NCI-H446 (cell line): Measurements from ENCODE around the gene VARS2.

Source experiments
- DNase-seq, 2 experiments: peaks; one replicate each; lab custom pipeline; 2025; lab: John Stamatoyannopoulos, UW

VARS2 gene

DNA sequence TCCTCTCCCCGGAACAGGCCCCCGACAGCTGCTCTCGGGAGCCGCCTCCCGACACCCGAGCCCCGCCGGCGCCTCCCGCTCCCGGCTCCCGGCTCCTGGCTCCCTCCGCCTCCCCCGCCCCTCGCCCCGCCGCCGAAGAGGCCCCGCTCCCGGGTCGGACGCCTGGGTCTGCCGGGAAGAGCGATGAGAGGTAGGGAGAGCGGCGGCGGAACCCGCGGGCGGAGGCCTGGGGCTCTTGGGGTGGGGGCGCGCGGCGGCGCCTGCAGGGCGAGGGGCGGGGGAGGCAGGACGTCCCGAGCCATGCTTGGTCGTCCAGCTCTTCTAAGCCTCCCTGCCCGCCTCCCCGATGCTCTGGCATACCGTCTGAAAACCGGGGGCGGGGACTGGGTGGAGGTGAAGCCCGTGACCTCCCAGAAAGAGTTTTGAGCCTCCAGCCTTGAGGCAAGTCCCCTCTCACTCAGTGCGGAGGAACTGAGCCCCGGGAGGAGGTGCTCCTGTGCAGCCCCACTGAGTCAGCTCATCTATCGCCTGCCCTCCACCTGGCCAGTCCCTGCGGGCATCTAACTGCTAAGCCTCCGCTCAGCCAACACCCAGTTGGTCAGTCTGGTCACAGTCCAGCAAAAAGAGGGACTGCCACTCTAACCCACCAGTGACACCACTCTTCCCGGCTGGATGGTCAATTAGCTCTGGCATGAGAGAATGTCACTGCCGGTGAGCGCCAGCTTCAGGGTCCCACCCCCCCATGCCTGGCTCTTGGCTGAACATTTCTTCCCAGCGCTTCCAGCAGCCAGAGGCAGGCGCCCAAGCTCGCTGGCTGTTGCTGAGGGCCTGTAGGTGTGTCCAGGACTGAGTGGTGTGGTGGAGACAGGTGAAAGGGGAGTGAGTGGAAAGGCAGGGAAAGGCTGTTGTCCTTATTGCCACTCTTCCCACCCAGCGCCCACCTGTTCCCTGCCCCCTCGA lies 29.2 kb upstream of the VARS2 start:
- DNase-seq: peak in 1 of 2 experiments; percentile 33

- DNase-seq: peak in 1 of 2 experiments; percentile 33
These were observed 28.5 kb upstream of the VARS2 start for GRCh38 chr6:30885481-30885998.

- peak in 1 of 2 experiments; percentile 50 for DNase-seq
These were observed 27.8 kb upstream of the VARS2 start for GRCh38 chr6:30885999-30886896.

DNA sequence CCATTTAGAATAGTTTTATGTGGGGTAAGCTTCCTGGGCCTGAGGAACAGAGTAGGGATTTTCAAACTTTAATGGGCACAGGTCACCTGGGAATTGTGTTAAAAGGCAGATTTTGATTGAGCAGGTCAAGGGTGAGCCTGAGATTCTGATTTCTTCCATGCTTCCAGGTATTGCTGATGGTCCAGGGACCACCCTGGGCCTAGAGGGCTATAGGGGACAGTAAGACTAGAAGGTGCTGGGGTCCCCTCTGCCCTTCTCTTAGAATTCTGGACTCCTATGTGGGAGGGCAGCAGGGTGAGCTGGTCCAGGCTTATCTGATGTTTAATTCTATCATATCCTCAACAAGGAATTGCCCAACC lies 27.2 kb upstream of the VARS2 start:
- no peak for DNase-seq

GRCh38 chr6:30887901-30888815 lies 25.9 kb upstream of the VARS2 start:
- DNase-seq: no peak

GRCh38 chr6:30888816-30889495 lies 25.1 kb upstream of the VARS2 start:
- no peak for DNase-seq

DNA sequence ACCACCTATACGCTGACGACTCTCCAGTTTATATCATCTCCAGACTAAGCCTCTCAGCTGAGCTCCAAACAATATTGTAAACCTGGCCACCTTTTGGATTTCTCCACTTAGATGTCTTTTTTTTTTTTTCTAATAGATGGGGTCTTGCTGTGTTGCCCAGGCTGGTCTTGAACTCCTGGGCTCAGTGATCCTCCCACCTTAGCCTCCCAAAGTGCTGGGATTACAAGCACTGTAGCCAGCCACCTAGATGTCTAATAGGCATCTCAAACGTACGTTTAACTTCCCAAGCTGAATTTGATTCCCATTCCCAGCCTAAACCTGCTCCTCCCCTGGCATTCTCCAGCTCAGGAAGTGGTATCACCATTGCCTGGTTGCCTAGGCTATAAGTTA lies 24.5 kb upstream of the VARS2 start:
- DNase-seq: no peak

- DNase-seq: no peak
These were observed 24.0 kb upstream of the VARS2 start for GRCh38 chr6:30889921-30890645.

DNA sequence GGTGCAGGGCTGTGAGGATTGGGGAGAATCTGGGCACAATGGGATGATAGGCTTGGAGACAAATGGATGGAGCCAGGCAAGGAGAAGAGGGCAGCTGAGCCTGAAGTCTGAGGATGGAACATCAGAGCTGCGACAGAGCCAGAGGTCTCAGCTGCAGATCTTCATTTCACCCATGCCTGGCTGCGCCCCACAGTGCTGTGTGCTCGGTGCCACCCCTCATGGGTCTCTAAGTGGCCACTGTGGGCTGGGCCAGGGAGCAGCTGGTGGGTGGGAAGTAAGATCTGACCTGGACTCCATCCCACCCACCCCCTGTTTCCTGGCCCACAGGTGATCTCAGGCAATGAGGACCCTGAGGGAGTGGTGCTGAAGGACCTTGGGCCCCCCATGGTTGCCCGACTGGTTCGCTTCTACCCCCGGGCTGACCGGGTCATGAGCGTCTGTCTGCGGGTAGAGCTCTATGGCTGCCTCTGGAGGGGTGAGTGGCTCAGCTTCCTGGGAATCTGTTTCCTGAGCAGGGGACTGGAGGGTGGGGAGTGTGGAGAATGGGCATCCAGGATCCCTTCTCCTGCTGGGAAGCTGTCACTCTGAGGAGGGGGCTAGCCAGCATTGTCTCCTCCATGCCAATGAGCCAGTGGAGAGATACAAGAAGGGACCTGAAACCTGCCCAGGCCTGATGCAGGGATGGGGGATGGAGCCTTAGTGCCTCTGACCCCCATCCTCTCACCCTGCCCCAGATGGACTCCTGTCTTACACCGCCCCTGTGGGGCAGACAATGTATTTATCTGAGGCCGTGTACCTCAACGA lies 23.2 kb upstream of the VARS2 start:
- DNase-seq: no peak

GRCh38 chr6:30891450-30891723 lies 22.7 kb upstream of the VARS2 start:
- DNase-seq: no peak

- no peak for DNase-seq
These were observed 22.1 kb upstream of the VARS2 start for GRCh38 chr6:30891816-30892538.

- DNase-seq: no peak
These were observed 20.9 kb upstream of the VARS2 start for GRCh38 chr6:30893001-30893591.

DNA sequence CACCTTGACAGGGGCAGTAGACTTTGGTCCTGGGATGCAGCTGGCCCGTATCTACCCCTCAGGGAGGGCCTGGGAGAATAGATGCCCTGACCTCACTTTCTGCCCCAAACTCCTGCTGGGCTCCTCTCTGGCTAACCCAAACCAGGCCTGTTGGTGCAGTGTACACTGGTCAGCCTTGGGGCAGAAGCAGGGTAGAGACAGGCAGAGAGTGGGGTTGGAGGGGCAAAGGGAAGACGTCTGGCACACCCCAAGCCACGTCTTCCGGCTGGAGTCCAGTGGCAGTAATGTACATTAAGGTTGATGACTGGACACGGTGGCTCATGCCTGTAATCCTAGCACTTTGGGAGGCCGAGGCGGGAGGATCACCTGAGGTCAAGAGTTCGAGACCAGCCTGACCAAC lies 20.4 kb upstream of the VARS2 start:
- DNase-seq: no peak

DNA sequence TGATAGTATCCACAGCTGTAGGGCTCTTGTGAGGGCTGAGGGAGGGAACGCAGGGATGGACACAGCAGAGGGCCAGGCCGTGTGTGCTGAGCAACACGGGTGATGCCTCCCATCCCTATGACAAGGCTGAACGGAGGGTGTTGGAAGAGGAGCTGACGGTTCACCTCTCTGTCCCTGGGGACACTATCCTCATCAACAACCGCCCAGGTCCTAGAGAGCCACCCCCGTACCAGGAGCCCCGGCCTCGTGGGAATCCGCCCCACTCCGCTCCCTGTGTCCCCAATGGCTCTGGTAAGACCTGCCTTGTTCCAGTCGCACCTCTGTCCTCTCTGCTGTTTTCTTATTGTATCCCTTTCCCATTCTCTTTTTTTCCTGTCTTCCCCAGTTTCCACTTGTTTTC lies 19.7 kb upstream of the VARS2 start:
- no peak for DNase-seq

GRCh38 chr6:30894935-30895334 lies 19.1 kb upstream of the VARS2 start:
- DNase-seq: no peak

DNA sequence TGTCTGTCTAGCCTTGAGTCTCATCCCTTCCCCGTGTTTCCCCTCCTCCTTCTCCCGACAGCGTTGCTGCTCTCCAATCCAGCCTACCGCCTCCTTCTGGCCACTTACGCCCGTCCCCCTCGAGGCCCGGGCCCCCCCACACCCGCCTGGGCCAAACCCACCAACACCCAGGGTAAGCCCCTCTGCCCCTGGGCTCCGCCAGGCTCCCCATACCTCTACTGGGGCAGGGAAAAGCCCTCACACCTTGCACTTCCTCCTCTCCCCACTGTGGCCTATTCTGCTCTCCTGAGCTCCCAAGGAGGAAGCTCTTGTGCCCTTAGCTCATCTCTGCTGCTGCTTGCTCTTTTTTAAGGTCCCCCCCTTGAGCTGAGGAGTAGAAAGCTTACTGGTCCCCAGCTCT lies 18.7 kb upstream of the VARS2 start:
- no peak for DNase-seq

DNA sequence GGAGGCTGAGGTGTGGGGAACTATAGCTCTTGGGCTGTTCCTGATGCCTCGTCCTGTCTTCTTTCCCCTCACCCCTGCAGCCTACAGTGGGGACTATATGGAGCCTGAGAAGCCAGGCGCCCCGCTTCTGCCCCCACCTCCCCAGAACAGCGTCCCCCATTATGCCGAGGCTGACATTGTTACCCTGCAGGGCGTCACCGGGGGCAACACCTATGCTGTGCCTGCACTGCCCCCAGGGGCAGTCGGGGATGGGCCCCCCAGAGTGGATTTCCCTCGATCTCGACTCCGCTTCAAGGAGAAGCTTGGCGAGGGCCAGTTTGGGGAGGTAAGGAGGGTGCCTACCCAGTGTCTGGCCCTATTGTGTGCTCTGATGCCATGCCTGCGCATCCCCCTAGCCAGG lies 17.5 kb upstream of the VARS2 start:
- no peak for DNase-seq

DNA sequence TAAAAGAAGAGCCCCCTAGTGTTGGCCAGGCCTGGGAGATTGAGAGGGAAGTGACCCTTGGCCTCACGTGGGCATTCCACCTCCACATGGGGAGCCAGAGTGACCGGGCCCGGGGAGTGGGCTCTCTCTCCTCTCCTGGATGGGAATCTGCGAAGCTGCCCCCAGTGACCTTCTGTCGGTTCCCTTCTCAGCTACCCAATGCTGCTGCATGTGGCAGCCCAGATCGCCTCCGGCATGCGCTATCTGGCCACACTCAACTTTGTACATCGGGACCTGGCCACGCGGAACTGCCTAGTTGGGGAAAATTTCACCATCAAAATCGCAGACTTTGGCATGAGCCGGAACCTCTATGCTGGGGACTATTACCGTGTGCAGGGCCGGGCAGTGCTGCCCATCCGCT lies 16.2 kb upstream of the VARS2 start:
- no peak for DNase-seq
